Neuronal stem cell (in vitro differentiated cells): Measurements from ENCODE around the gene SPOCK3.

Source experiments
- DNase-seq: peaks from one replicate; pipeline ENCODE4 v3.0.0-alpha.2; 2013; ENCODE audit warnings: low spot score
- H2AFZ ChIP-seq: one replicate; pipeline ENCODE4 v1.6.1; 2013; ENCODE audit warnings: mild to moderate bottlenecking, low read length, inconsistent platforms
- H2AK5ac ChIP-seq: 2 replicates; pipeline ENCODE4 v1.6.1; 2013; ENCODE audit warnings: low read depth, mild to moderate bottlenecking, inconsistent platforms, low read length, moderate library complexity, mixed read lengths
- H2BK120ac ChIP-seq: 2 replicates; pipeline ENCODE4 v1.6.1; 2013; ENCODE audit warnings: low read depth, mild to moderate bottlenecking, inconsistent platforms, low read length, moderate library complexity, mixed read lengths
- H2BK12ac ChIP-seq: one replicate; pipeline ENCODE4 v1.6.1; 2013; ENCODE audit warnings: low read length, inconsistent platforms
- H2BK15ac ChIP-seq: 2 replicates; pipeline ENCODE4 v1.6.1; 2013; ENCODE audit warnings: mild to moderate bottlenecking, low read length, inconsistent platforms, mixed read lengths
- H2BK5ac ChIP-seq: one replicate; pipeline ENCODE4 v1.6.1; 2013; ENCODE audit warnings: inconsistent platforms, mild to moderate bottlenecking, low read length, moderate library complexity
- H3K14ac ChIP-seq: one replicate; pipeline ENCODE4 v1.6.1; 2013; ENCODE audit warnings: low read length, inconsistent platforms
- H3K18ac ChIP-seq: 2 replicates; pipeline ENCODE4 v1.6.1; 2013; ENCODE audit warnings: low read length, inconsistent platforms
- H3K23ac ChIP-seq: 2 replicates; pipeline ENCODE4 v1.6.1; 2013; ENCODE audit warnings: low read depth, mild to moderate bottlenecking, mixed read lengths, low read length, inconsistent platforms; ENCODE audit not compliant: poor library complexity
- H3K27ac ChIP-seq: replicated peaks from 3 replicates; pipeline ENCODE4 v1.5.1; 2013; ENCODE audit warnings: low read length, inconsistent platforms
- H3K27me3 ChIP-seq, 3 experiments: 2 replicates each; pipeline ENCODE4 v1.6.1; 2013; ENCODE audit warnings: low read length in 3 of 3, mild to moderate bottlenecking in 2 of 3, inconsistent platforms in 1 of 3, low read depth in 1 of 3, mixed read lengths in 1 of 3, moderate library complexity in 1 of 3; ENCODE audit not compliant: control insufficient read depth in 3 of 3, insufficient read depth in 3 of 3
- H3K36me3 ChIP-seq, 2 donors: replicated peaks in 1 of 2; 2 replicates each; pipeline ENCODE4 v1.6.1; 2013; ENCODE audit warnings: low read length in 2 of 2; ENCODE audit not compliant: control insufficient read depth in 2 of 2, insufficient read depth in 2 of 2
- H3K4ac ChIP-seq: 2 replicates; pipeline ENCODE4 v1.6.1; 2013; ENCODE audit warnings: inconsistent platforms, mild to moderate bottlenecking, low read length, moderate library complexity
- H3K4me1 ChIP-seq, 2 donors: 1 replicate in 1 of 2; 2 replicates in 1 of 2; pipeline ENCODE4 v1.6.1; 2013; ENCODE audit warnings: low read length in 2 of 2, low read depth in 1 of 2; ENCODE audit not compliant: control insufficient read depth in 2 of 2, insufficient read depth in 1 of 2
- H3K4me2 ChIP-seq: one replicate; pipeline ENCODE4 v1.6.1; 2013; ENCODE audit warnings: mild to moderate bottlenecking, low read length, inconsistent platforms; ENCODE audit not compliant: insufficient read depth, poor library complexity, severe bottlenecking
- H3K4me3 ChIP-seq, 2 donors: 2 replicates each; pipeline ENCODE4 v1.5.1; 2013; ENCODE audit warnings: low read length in 2 of 2, mild to moderate bottlenecking in 2 of 2, inconsistent platforms in 1 of 2, moderate library complexity in 1 of 2
- H3K79me1 ChIP-seq: one replicate; pipeline ENCODE4 v1.6.1; 2013; ENCODE audit warnings: low read depth, mild to moderate bottlenecking, inconsistent platforms, low read length, moderate library complexity
- H3K9ac ChIP-seq: one replicate; pipeline ENCODE4 v1.6.1; 2013; ENCODE audit warnings: mild to moderate bottlenecking, low read depth, low read length, inconsistent platforms; ENCODE audit not compliant: poor library complexity
- H3K9me3 ChIP-seq, 2 donors: replicated peaks in 1 of 2; 2 replicates each; pipeline versions ENCODE3 to v1.6.1; 2013; ENCODE audit warnings: low read length in 2 of 2, mild to moderate bottlenecking in 2 of 2, inconsistent platforms in 1 of 2, low read depth in 1 of 2, mixed read lengths in 1 of 2, moderate library complexity in 1 of 2; ENCODE audit not compliant: control insufficient read depth in 2 of 2, insufficient read depth in 1 of 2
- H4K8ac ChIP-seq: one replicate; pipeline ENCODE4 v1.6.1; 2013; ENCODE audit warnings: low read depth, mild to moderate bottlenecking, inconsistent platforms, low read length, moderate library complexity
- H4K91ac ChIP-seq: one replicate; pipeline ENCODE4 v1.6.1; 2013; ENCODE audit warnings: low read length, low read depth, mild to moderate bottlenecking, inconsistent platforms; ENCODE audit not compliant: poor library complexity
- WGBS, 2 donors: extraction: QIAGEN DNeasy Blood & Tissue Kit; methylation state at CpG; one replicate each; pipeline ENCODE4 v1.1.7; 2013; ENCODE audit warnings: missing lambda C conversion rate in 2 of 2, mixed read lengths in 1 of 2; ENCODE audit not compliant: insufficient read length in 2 of 2, insufficient replicate concordance in 1 of 2; ENCODE audit errors: extremely low coverage in 2 of 2; 5-methylcytosine and 5-hydroxymethylcytosine counted together

Gene SPOCK3

DNA sequence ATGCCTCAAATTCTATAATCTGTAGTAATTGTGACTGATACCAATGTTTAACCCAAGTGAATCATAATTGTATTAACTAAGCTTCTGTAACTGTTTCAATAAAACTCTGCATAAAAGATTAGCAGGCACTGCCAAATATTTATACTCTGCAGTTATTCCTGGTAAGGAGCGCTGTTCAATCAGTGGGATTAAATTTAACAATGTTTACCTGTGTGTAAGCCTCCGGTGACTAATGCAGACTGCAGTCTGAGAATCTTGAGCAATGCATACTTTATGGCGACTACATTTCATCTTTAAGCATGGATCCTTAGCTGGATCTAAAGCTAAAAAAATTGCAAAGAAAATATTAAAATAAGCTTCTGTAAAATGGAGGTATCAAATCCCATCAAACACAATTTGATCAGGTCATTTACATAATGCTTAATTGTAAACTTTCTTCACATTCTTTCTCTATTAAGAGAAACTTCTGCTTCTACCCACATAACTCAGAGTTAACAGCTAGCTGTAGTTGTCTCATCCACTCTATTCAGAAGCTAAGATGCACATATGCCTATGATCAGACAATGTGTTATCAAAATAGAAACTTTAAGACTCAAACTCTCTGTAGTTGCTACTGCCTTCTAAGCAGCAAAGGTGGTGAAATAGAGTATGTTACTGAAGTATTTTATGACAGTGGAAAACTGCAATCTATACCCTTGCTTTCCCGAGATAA is 234.0 kb downstream of the SPOCK3 start:
- Histone ChIP-seq H3K9me3 (no peaks in the 10 kb centered on the region), H3K14ac (no peak overlapping the region), H3K9ac (no peak overlapping the region), H3K4me3 (no peak overlapping the region), H2AK5ac (no peak overlapping the region), H4K8ac (no peak overlapping the region), H2BK5ac (no peak overlapping the region), H2BK15ac (no peak overlapping the region), H3K79me1 (no peaks in the 10 kb centered on the region), H2AFZ (no peak overlapping the region), H4K91ac (no peak overlapping the region), H3K27me3 (no peaks in the 10 kb centered on the region), H2BK120ac (no peak overlapping the region), H3K4ac (no peak overlapping the region), H3K27ac (no peak overlapping the region), H3K23ac (no peak overlapping the region), H2BK12ac (no peak overlapping the region), H3K4me2 (no peak overlapping the region), H3K4me1 (no peaks in the 10 kb centered on the region), H3K36me3 (no peaks in the 10 kb centered on the region), H3K18ac (no peak overlapping the region)
- DNase-seq = no peak
- no CpG with 5 or more reads among the region's 4 CpGs for WGBS, 2 donors

DNA sequence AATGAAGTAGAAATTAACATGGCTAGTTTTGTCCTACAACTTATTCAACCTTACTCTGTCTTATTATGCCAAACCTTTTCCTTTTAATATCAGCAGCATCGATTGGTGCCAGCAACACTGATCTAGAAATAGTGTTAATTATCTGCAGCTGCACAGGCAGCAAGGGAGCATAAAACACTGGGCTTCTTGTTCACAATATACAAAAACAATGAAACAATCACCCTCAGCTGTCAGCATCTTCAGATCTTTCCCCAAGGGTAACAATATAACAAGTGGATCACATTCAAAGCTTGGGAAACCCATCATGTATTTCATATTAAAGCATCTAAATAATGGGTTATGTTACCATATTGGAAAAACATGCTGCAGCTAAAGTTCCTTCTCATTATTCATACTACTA is 238.1 kb downstream of the SPOCK3 start:
- no peaks in the 10 kb centered on the region for H3K27me3 ChIP-seq

DNA sequence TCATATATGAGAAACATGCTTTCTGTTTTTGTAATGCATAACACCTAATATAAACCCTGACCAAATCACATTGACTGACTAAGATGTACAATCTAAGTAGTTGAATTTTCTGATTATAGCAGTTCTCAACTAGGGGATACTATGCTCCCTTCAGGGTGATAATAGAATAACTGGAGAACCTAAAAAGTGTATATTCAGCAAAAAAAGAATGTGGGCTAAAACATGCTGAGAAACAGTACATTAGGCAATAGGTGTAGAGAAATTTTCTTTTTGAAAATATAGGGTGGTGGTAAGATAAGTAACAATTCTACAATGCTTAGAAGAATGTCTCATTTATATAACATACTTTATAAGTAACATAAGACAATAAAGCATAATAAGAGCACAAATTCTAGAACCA is 239.6 kb downstream of the SPOCK3 start:
- Histone ChIP-seq H3K4me3 (no peak overlapping the region), H2BK15ac (no peak overlapping the region), H3K4me2 (no peak overlapping the region), H2AK5ac (no peak overlapping the region), H4K91ac (no peak overlapping the region), H2AFZ (no peak overlapping the region), H3K4me1 (no peaks in the 10 kb centered on the region), H2BK5ac (no peak overlapping the region), H3K27ac (no peak overlapping the region), H3K14ac (no peak overlapping the region), H3K79me1 (no peaks in the 10 kb centered on the region), H3K23ac (no peak overlapping the region), H3K36me3 (no peaks in the 10 kb centered on the region), H3K4ac (no peak overlapping the region), H3K18ac (no peak overlapping the region), H3K9me3 (no peaks in the 10 kb centered on the region), H3K27me3 (no peaks in the 10 kb centered on the region), H3K9ac (no peak overlapping the region), H2BK12ac (no peak overlapping the region), H2BK120ac (no peak overlapping the region), H4K8ac (no peak overlapping the region)
- DNase-seq = no peak

More for the DNA sequence above, 238.1 kb downstream of the SPOCK3 start:
- H3K18ac ChIP-seq = no peak overlapping the region
- no peak overlapping the region for H2BK12ac ChIP-seq
- no peak overlapping the region for H2BK5ac ChIP-seq
- H3K4me3 ChIP-seq = no peak overlapping the region
- no peak overlapping the region for H3K27ac ChIP-seq
- no peaks in the 10 kb centered on the region for H3K9me3 ChIP-seq
- H3K4me2 ChIP-seq = no peak overlapping the region
- H3K79me1 ChIP-seq = no peaks in the 10 kb centered on the region
- no peak overlapping the region for H2BK15ac ChIP-seq
- H4K8ac ChIP-seq = no peak overlapping the region
- DNase-seq = no peak
- H2AK5ac ChIP-seq = no peak overlapping the region
- H3K4ac ChIP-seq = no peak overlapping the region
- no peak overlapping the region for H2BK120ac ChIP-seq
- no peak overlapping the region for H4K91ac ChIP-seq
- no peak overlapping the region for H3K9ac ChIP-seq
- H3K14ac ChIP-seq = no peak overlapping the region
- no peaks in the 10 kb centered on the region for H3K36me3 ChIP-seq
- no CpG with 5 or more reads among the region's 1 CpG for WGBS, 2 donors
- H2AFZ ChIP-seq = no peak overlapping the region
- H3K4me1 ChIP-seq = no peaks in the 10 kb centered on the region
- H3K23ac ChIP-seq = no peak overlapping the region

DNA sequence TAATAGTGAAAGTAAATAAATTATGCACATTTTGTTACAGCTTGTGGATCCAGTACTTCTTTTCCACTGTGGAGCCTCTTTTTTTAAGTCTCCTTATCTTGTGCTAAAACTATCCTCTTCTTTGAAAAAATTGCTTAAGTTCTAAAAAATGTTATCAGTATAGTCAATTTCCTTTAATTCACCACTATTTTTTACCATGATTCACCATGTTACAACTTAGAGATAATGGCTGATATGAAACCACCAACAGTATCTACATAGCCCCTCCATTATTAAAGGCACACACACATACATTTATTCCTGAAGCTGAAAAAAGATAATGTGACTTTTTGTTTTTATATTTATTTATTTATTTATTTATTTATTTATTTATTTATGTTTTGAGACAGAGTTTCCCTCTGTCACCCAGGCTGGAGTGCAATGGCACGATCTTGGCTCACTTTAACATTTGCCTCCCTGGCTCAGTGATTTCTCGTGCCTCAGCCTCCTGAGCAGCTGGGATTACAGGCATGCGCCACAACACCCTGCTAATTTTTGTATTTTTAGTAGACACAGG is 243.2 kb downstream of the SPOCK3 start:
- no peak for DNase-seq

More for the DNA sequence above, 243.2 kb downstream of the SPOCK3 start:
- Histone ChIP-seq H4K91ac (no peak overlapping the region), H3K4ac (no peak overlapping the region), H3K9ac (no peak overlapping the region), H3K4me1 (no peaks in the 10 kb centered on the region), H3K27ac (no peak overlapping the region), H3K18ac (no peak overlapping the region), H3K36me3 (no peaks in the 10 kb centered on the region), H2BK15ac (no peak overlapping the region), H2AK5ac (no peak overlapping the region), H4K8ac (no peak overlapping the region), H3K27me3 (no peaks in the 10 kb centered on the region), H3K23ac (no peak overlapping the region), H2BK12ac (no peak overlapping the region), H3K4me2 (no peak overlapping the region), H2BK5ac (no peak overlapping the region), H3K79me1 (no peaks in the 10 kb centered on the region), H2AFZ (no peak overlapping the region), H3K4me3 (no peak overlapping the region), H3K9me3 (no peaks in the 10 kb centered on the region), H3K14ac (no peak overlapping the region), H2BK120ac (no peak overlapping the region)
- WGBS, 2 donors = no CpG with 5 or more reads among the region's 3 CpGs
